GM18867 (cell line): ENCODE results near the gene HLTF.
A peak's percentile ranks its signal among the peaks of the same experiment; 100 is the strongest.

ENCODE experiments used
- ATAC-seq: cut with Tn5 transposase; IDR thresholded peaks from one replicate; pipeline ENCODE4 v1.9.1; 2021; ENCODE audit warnings: mild to moderate bottlenecking, moderate library complexity; ENCODE audit not compliant: unreplicated experiment

The HLTF gene

DNA sequence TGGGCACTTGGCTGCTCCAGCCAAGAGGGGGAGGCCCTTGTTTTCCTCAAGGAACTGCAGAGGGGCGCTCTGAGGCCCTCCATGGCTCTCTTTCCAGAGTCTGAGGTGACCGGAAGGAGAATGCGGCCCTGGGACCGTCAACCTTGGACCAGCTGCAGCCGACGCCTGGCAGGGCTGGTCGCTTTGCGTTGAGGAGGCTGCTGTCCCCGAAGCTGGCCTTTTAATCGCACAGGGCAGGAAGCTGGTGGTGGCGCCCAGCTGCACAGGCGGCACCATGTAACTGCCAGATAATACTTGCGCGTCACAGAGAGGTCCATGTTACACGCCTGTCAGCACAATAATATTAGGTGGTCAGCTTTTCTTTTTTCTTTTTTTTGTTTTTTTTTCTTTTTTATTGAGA lies 875 bp upstream of the HLTF start:
- ATAC-seq: no peak

DNA sequence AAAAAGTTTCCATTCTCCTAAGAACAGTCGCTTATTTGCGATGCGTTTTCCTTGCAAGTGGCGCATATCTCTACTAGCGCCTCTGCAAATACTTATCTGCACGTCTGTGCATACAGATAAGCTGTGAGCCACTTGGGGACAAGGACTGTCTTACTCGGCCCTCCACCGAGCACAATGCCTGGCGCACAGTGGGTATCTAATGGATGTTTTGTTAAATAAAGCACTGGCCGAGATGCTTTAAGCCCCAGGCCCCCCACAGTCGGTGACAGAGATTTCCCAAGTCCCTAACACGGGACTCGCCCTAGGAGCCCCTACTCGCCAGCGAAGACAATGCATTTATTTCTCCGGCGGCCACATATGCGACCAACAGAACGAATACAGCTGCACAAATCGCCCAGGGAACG lies 503 bp downstream of the HLTF start:
- peak; percentile 33 for ATAC-seq

DNA sequence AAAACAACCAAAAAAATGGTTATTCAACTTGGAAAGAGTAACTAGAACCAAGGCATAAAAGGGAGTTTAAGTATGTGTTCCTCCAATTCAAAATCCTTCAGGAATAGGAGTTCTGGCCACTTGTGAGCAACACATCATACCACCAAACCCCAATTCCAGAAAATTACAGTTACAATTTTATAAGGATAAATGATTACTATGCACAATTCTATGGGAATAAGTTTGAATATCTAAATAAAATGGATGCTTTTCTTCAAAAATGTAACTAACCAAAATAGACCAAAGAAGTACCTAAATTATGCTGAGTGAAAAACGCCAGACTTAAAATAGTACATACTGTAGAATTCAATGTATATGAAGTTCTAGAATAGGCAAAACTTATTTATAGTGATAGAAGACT lies 4.6 kb downstream of the HLTF start:
- ATAC-seq: no peak

DNA sequence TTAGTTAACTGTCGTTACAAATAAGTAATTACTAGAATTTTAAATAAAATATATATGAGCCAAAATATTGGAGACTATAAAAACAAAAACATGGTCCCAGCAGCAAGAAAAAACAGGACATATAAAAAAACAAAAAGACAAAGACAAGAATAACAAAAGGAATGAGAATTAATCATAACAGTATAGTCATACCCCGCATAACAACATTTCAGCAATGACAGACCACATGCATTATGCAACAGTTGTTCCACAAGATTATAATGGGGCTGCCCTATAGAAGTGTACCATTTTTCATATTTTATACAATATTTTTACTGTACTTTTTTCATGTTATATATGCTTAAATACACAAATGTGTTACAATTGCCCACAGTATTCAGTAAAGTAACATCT lies 5.6 kb downstream of the HLTF start:
- no peak for ATAC-seq

DNA sequence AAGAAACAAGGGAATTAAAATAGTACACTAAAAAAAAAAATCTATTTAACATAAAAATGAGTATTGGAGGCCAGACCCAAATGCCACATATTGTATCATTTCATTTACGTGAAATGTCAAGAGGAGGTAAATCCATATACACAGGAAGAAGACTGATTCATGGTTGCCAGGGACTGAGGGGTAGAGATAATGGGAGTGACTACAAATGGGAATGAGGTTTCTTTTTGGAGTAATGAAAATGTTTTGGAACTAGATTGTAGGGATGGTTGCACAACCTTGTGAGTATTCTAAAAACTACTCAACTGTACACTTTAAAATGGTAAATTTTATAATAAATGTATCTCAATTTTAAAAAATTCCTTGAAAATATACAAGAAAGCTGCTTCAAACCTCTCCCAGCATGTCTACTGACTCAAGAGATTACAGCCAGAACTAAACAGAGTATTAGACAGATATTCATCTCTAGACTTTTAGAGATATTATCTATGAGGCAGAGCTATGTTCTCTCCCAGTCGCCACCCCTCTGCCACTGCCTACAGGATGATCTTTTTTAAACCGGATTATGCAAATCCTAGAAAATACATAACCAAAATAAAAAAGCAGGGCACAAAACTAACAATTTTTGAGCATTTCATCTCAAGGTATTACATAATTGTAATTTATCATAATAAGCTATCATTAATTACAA lies 6.2 kb downstream of the HLTF start:
- ATAC-seq: no peak

DNA sequence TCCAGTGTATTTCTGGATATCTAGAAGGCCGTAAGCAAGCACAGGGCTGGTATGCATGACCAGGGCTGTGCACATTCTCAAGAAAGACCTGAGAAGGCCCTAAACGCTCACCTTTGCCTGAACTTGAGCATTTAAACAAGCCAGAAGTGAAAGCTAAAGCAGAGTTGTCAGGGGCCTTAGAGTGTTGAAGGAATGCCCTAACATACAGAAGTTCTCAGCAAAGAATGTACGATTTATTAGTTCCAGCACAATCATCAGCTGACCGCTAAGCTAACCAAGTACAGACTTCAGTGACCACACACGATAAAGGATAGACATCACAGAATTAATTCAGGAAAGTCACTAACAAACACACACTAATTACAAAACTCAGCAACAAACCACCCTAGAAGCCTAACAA lies 8.7 kb downstream of the HLTF start:
- no peak for ATAC-seq

DNA sequence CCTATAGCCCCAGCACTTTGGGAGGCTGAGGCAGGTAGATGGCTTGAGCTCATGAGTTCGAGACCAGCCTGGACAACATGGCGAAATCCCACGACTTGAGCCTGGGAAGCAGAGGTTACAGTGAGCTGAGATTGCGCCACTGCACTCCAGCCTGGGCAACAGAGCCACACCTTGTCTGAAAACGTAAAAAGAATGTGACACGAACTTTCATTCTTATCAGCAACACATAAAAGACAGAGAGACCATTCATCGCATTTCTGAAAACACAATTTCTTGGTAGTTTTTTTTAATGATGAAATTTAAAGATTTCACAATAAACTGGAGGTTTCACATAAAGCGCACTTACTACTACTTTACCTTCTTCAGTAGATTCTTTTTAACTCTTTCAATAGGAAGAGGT lies 18.4 kb downstream of the HLTF start:
- no peak for ATAC-seq

DNA sequence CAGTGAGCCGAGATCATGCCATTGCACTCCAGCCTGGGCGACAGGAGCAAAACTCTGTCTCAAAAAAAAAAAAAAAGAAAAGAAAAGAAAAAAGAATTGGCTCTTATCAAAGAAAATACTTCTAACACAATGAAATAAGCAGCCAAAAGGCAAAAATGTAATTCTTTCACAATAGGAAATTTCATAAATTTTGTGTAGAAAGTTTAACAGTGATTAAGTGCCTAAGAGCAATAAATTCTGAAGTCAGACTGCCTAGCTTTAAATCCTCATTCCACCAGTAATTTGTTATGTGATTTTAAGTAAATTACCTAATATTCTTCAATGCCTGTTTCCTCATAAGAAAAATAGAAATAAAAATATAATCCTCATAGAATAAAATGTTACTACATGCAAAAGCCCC lies 24.6 kb downstream of the HLTF start:
- ATAC-seq: no peak

DNA sequence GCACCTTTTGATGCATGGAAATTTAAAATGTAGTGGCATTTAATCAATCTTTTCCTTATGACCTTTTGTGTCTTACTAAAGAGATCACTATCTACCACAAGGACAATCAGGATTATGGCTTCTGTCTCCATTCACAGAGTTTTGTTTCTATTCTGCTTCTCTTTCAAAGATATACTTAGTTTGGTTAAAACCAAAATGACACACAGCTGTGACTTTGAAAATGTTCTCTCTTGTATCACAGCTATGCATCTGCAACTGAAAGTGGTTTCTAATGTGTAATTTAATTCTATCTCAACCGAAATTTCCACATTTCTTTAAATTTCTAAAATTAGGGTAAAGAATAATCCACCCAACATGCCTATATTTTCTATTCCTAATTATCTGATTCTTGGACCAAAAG lies 27.7 kb downstream of the HLTF start:
- ATAC-seq: peak; percentile 82

DNA sequence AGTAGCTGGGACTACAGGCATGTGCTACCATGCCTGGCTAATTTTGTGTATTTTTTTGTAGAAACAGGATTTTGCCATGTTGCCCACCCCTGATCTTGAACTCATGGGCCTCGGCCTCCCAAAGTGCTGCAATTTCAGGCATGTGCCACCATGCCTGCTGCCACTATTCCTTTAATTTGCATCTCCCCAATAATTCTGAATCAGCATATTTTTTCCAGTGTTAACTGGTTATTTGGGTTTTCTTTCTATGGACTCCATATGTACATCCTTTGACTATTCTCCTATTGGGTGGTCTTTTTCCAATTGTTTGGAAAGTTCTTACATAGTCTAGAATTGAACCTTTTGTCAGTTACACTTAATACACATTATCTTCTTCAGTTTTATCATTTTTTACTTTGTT lies 28.1 kb downstream of the HLTF start:
- peak; percentile 19 for ATAC-seq

DNA sequence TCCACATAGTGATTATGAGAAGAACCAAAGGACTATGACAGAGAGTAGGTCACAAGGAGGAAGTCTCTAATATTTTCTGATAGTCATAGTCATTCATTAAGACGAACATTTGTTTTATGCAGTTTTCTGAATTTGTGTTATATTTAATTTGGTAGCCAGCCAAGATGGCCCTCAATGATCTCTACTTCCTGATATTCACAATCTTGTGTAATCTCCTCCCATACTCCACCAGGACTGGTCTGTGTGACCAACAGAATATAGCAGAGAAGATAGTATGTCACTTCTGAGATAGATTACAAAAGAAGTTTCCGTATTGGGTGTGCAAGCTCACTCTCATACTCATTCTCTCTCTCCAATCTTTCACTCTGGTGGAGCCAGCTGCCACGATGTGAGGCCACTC lies 30.8 kb downstream of the HLTF start:
- no peak for ATAC-seq

DNA sequence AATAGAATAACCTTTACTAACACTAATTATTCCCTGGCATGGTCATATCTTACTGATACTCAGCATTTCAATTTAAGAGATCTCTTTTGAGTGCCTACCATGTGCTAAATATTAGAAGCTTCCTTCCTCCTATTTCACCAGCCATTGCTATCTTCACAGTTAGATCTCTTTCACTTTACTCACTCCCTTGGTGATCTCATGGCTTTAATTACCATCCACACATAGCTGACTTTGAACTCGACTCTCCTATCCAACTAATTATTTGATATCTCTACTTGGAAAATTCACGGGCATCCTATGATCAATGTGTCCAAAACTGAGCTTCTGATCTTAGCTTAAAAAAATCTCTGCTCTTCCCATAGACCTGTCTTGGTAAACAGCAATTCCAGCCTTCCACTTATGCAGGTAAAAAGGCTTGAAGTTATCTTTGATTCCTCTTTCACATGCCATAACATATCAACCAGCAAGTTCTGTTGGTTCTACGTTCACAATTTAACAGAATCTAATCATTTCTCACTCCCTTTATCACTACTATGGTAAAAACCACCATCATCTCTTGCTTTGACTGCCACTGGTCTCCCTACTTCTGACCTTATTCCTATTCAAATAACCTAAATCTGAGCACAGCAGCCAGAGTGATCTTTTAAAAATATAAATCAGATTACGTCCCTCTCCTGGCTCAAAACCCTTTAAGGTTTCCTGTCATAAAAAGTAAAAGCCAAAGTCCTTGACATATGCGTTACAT lies 41.8 kb downstream of the HLTF start:
- ATAC-seq: no peak

DNA sequence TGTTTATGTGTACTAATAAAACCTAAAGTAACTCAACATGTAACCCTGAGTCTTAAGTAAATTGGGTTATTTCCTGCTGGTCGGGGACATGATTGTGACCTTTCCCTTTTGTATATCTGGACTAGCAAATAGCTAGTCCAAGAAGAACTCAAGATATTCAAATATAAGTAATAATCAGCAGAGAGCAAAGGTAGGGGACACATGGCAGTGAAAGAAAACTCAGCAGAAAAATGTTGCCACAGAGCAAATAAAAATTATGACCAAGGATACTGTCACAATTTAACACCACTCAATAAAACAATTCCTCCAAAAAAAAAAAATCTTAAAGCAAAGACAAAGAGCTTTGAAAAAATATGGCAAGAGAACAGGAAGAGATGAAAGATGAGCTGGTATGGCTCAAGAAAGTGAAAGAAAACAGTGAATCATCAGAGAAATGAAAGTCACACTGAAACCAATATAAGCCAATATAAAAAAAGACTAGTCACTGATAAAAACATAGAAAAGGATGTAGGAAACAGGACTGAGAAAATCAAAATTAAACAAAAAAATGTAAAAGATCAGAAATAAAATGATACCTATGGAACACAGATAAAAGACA lies 43.4 kb downstream of the HLTF start:
- peak; percentile 92 for ATAC-seq

DNA sequence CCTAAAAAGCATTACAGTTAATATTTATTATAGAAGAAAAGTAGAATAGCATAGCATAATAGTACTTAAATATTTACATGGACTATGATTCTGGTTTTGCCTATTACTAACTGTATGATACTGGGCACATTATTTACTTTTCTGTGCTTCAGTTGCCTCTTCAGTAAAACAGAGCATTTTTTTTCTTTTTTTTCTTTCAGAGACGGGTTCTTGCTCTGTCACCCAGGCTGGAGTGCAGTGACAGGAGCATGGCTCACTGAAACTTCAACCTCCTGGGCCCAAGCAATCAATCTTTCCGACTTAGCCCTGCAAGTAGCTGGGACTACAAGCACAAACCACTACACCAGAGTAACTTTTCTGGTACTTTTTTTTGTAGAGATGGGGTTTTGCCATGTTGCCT lies 48.0 kb downstream of the HLTF start:
- ATAC-seq: no peak

DNA sequence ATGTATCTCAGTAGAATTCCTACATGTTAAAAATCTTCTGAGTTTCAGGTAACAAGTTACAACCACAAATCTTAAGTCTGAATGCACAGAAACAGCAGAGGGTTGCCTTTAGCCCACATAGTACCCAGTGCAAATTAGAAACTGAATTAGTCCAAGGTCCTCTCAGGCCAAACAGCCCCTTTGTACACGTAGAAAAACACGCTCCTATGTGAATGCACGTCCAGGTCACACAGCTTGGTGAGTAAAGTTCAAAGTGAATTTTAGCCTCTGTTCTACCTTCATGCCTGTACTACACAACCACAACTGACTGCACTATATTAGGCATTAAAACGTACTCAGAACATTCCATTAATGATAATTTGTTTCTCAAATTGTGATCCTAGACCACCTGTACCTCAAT lies 48.6 kb downstream of the HLTF start:
- ATAC-seq: no peak

DNA sequence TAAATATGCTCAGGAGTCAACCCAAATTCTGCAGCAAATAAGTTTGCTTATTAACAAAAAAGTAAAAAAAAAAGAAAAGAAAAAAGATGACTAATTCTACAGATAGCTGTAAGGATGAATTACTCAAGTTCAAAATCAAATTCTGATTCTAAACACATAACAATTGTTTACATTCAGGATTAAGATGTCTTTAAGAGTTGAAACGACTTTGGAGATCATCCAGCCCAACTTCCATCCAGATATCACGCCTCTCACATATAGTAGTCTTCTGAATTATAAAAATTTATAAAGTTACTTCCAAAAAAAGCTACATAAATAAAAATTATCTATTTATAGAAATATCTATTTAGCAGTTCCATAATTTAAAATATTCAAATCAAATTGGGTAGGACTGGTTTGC lies 55.2 kb downstream of the HLTF start:
- no peak for ATAC-seq

DNA sequence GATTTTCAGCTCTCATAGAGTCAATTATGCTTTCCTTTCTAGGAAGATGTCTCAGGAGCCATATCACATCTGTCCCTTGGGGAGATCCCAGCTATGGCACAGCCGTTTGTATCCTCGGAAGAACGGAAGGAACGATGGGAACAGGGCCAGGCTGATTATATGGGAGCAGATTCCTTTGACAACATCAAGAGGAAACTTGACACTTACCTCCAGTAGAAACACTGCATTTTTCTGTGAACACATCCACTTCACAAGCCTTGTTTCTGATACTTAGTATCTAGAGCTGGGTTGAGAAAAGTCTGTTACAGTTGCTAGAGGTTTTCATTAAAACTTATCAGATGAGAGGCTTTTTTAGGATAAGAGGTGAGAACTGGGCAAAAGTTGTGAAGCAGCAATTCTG lies 59.6 kb downstream of the HLTF start:
- ATAC-seq: no peak

DNA sequence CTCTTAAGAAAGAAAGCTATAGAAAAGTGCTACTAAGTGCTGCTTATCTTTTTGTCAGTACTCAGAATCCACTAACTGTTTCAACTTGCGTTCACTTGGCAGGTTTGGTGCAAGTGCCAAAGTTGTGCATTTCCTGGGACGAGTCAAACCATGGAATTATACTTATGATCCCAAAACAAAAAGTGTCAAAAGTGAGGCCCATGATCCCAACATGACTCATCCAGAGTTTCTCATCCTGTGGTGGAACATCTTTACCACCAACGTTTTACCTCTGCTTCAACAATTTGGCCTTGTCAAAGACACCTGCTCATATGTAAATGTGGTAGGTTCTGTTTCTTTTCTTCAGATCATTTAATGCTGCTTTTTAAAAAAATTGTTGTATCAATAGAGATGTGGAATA lies 62.4 kb downstream of the HLTF start:
- no peak for ATAC-seq

DNA sequence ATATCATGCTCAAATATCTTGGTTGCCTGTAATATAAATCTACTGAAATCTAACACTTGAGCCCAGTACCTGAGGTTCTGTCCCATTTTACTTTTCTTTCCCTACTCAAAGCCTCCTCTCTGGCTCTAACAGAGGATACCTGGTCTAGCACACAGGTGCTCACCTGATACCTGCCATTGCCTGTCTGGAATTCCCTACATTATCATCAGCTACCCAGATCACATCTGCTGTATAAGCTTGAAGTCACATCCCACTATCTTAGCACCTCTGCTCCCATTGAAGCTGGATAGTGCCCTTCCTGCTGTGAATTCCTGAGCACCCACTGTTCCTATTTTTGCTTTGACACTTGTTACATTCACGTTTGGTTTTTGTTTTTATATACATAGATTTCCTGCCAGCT lies 64.5 kb downstream of the HLTF start:
- no peak for ATAC-seq

DNA sequence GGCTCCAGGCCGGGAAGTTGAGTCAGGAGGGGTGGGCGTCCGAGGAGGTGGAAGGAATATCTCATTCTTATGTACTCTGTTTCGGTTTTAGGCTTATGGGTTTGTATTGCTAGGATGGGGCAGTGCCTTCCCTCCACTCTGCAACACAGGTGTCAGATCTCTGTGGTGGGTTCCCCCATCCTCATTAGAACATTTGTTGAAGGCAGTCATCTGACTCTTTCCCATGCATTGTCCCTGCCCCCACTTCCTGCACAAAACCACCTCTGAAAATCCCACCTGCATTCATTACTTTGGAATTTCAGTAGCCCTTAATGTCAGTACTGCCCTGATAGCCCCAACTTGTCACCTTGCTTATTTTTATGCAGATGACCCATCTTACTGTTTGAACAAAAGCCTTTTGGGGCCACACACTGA lies 65.5 kb downstream of the HLTF start:
- no peak for ATAC-seq

DNA sequence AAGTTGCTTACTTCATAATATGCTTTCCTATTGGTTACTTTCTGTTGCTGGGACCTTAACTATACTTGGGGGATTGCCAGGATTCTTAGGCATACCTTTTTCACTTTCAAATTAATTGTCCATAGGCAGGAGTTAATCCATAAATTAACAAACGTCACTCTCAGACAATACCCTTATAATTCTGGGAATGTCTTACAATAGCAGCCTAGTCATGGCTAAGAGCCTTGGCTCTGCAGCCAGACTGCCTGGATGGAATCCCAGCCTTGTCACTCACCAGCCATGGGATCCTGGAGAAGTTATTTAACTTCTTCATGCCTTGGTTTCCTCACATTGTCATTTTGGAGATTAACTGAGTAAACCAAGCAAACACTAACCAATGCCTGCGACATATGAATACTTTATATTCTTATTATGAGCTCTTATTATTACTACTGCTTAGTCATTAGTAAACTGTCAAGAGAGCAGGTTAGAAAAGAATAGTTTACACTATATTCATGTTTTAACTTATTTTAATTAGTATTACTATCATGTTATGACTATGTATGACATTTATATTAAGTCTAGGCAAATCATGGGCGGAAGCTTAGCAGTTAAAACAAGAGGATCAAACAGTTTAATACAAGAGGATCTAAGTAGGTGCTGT lies 66.0 kb downstream of the HLTF start:
- no peak for ATAC-seq

DNA sequence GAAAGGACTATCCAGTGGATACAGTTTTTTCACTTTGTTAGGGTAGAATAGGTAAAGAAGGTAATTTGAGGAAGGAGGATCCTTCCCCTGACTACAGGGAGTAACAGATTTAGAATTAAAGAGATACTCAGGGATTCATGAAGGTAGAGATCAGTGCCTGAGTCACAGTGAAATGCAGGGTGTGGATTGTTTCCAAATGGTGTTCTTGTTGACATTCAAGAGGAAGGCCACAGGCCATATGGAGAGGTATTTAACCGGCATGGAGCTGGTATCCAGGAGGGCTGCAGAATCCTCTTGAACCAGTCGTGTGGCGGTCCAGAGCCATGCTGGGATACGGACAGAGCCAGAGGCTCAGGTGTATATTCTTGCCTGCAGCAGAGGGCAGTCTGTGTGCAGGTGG lies 66.8 kb downstream of the HLTF start:
- ATAC-seq: no peak
